ENCODE results near the gene HCN1. TPM values are rescaled to one million over a fixed set of nuclear protein-coding genes. Genes with fewer than 3 reads are reported as not detected.

The HCN1 gene
- total RNA-seq, 2 experiments from 2014 or later: not detected

DNA sequence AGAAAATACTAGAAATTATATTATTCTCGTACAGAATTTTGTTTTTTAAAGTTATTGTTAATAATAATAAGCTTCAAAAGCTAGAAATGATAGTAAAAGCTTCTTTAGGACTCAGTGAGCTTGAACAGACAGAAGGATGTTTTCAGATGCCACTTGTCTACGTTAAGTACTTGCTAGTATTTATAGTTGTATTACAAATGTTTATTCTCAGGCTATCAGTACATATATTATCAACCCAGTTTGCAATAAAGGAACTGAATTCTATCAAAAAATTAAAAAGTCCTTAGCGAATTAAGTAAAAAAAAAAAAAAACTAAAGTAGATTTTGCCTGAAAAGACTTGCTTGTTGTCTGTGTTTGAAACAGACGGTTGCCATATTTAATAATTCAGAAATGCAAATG is 23.9 kb downstream of the HCN1 start:
- DNase-seq (no peak), ATAC-seq (no peak)
- no peaks in the 10 kb centered on the region for H3K36me3 Mint-ChIP-seq (ENCODE audit: low read depth)
- H3K4me1 Mint-ChIP-seq (ENCODE audit: low read depth): no peaks in the 10 kb centered on the region
- H3K4me3 Mint-ChIP-seq: no peak overlapping the region
- ChIA-PET CTCF (no interaction called here), POLR2A (no interaction called here)
- no peak overlapping the region for H3K27ac Mint-ChIP-seq
- TF ChIP-seq, protein P1, sequence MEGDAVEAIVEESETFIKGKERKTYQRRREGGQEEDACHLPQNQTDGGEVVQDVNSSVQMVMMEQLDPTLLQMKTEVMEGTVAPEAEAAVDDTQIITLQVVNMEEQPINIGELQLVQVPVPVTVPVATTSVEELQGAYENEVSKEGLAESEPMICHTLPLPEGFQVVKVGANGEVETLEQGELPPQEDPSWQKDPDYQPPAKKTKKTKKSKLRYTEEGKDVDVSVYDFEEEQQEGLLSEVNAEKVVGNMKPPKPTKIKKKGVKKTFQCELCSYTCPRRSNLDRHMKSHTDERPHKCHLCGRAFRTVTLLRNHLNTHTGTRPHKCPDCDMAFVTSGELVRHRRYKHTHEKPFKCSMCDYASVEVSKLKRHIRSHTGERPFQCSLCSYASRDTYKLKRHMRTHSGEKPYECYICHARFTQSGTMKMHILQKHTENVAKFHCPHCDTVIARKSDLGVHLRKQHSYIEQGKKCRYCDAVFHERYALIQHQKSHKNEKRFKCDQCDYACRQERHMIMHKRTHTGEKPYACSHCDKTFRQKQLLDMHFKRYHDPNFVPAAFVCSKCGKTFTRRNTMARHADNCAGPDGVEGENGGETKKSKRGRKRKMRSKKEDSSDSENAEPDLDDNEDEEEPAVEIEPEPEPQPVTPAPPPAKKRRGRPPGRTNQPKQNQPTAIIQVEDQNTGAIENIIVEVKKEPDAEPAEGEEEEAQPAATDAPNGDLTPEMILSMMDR (IDR thresholded peaks at IDR 0.05): no peak
- H3K27me3 Mint-ChIP-seq: no peaks in the 10 kb centered on the region
- intact Hi-C loops (cut with micrococcal nuclease): no loop called here
- H3K9me3 Mint-ChIP-seq: peaks cover 16% of the 10 kb centered on the region

DNA sequence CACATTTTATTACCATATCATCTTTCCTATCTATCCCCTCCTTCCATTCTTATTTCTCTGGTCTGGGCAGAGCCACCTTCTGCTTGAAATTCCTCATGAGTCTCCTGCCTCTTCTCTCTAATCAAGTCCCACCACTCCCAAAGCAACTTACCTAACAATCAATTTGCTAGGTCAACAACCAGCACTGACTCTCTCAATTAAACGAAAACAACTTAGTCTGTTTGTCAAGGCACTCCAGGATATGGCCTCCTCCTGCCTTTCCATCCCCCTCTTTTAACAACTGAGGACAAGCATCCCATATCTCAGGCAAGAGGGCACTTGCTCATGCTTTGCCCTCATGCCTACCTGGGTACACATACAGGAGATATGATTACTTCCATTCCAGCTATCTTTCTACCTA is 47.4 kb downstream of the HCN1 start:
- Mint-ChIP-seq H3K4me1 (ENCODE audit: low read depth) (no peaks in the 10 kb centered on the region), H3K27ac (no peak overlapping the region), H3K9me3 (peaks cover 7% of the 10 kb centered on the region), H3K36me3 (ENCODE audit: low read depth) (no peaks in the 10 kb centered on the region), H3K4me3 (no peak overlapping the region), H3K27me3 (no peaks in the 10 kb centered on the region)
- TF ChIP-seq, protein P1 (IDR thresholded peaks at IDR 0.05): no peak
- ATAC-seq: no peak
- ChIA-PET CTCF (no interaction called here), POLR2A (no interaction called here)
- DNase-seq: no peak
- intact Hi-C loops (cut with micrococcal nuclease): no loop called here

DNA sequence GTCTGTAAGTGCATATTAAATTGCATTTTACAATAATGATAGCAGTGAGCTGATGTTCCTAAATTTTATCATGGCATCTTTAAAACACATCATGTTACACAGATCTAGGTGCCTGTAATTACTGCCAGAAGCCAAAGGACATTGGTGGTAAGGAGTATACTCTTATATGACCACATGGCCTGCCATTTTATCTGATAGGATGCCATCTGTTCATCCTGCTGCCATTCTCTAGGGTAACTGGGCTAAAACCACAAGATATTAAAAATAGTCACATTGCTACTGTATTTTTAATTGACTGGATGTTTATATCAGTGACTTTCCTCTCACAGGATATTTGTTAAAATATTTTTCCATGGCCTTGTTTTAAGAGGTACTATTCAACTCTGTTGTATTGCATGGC is 53.1 kb downstream of the HCN1 start:
- H3K36me3 Mint-ChIP-seq (ENCODE audit: low read depth): no peaks in the 10 kb centered on the region
- H3K9me3 Mint-ChIP-seq: peaks cover under 1% of the 10 kb centered on the region
- DNase-seq (no peak), ATAC-seq (no peak)
- ChIA-PET CTCF (no interaction called here), POLR2A (no interaction called here)
- no peaks in the 10 kb centered on the region for H3K4me1 Mint-ChIP-seq (ENCODE audit: low read depth)
- H3K27ac Mint-ChIP-seq: no peak overlapping the region
- H3K27me3 Mint-ChIP-seq: no peaks in the 10 kb centered on the region
- no peak overlapping the region for H3K4me3 Mint-ChIP-seq
- TF ChIP-seq, protein P1 (IDR thresholded peaks at IDR 0.05): no peak
- intact Hi-C loops (cut with micrococcal nuclease): no loop called here

DNA sequence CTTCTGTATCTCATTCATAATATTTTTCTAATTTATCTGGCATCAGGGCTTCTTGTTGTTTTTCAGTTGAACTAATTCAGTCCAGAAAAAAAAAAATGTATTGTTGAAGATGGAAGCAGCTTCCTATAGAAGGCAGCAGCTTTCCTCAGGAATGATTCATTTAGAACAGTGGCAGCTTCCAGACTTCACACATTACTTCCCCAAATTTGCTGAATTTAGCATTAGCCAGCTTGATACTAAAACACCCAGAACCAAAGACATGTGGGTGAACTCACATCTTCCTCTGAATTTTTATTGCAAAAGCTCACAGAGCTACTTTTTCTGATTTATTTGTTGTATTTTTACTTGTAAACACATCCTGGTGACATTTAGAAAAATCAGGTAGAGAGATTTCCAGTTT is 53.8 kb downstream of the HCN1 start:
- DNase-seq: no peak

DNA sequence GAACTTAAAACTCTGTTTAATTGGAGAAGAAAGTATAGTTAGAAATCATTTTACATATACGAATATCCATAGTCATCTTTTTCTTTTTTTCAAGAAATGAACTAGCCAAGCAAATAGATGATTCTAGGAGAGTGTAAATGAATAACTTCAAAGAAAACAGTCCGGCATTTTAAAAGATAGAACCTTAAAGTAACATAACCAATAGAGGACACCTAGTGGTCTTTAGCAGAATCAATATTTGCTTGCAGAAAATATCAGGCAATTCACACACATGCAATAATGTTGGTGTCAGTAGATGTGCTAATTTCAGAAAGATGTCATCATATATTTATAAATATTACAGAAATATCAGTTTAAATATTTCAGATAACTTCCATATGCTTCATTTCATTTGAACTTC is 57.1 kb downstream of the HCN1 start:
- no peaks in the 10 kb centered on the region for H3K27me3 Mint-ChIP-seq
- POLR2A ChIA-PET: no interaction called here

More for the DNA sequence above, 53.8 kb downstream of the HCN1 start:
- intact Hi-C loops (cut with micrococcal nuclease): no loop called here
- ChIA-PET CTCF (interaction anchor here (0.6 kb wide), 1 partner anchor 255 kb away, joined by 4 read pairs; no protein-coding TSS in a partner anchor), POLR2A (no interaction called here)
- Mint-ChIP-seq H3K27ac (no peak overlapping the region), H3K27me3 (no peaks in the 10 kb centered on the region), H3K4me1 (ENCODE audit: low read depth) (no peaks in the 10 kb centered on the region), H3K9me3 (peaks cover 4% of the 10 kb centered on the region), H3K4me3 (no peak overlapping the region), H3K36me3 (ENCODE audit: low read depth) (no peaks in the 10 kb centered on the region)
- TF ChIP-seq, protein P1 (IDR thresholded peaks at IDR 0.05): no peak
- no peak for ATAC-seq

More for the DNA sequence above, 57.1 kb downstream of the HCN1 start:
- DNase-seq (no peak), ATAC-seq (no peak)
- intact Hi-C loops (cut with micrococcal nuclease): no loop called here
- H3K36me3 Mint-ChIP-seq (ENCODE audit: low read depth): no peaks in the 10 kb centered on the region
- TF ChIP-seq, protein P1 (IDR thresholded peaks at IDR 0.05): no peak
- no peak overlapping the region for H3K27ac Mint-ChIP-seq
- H3K4me3 Mint-ChIP-seq: no peak overlapping the region
- H3K4me1 Mint-ChIP-seq (ENCODE audit: low read depth): no peaks in the 10 kb centered on the region
- peaks cover 10% of the 10 kb centered on the region for H3K9me3 Mint-ChIP-seq
- CTCF ChIA-PET: no interaction called here
